Tibial nerve (tissue), 3 donors: ENCODE results near the gene CGN.

Experiments used
- POLR2A ChIP-seq, 2 donors: fragments of 450-650 bp; IDR thresholded peaks; one replicate each; pipeline ENCODE4 v1.6.1; 2017; ENCODE audit warnings: antibody characterized with exemption in 2 of 2, mild to moderate bottlenecking in 2 of 2, moderate library complexity in 2 of 2
- TF ChIP-seq, protein P1 (sequence below), 5 experiments: fragments of 200-600 bp in 3 of 5; fragments of 450-650 bp in 2 of 5; sonication (generic) in 3 of 5; IDR thresholded peaks; one replicate each; pipeline ENCODE4 v1.5.1; 2016 to 2019; ENCODE audit warnings: antibody characterized with exemption in 5 of 5, mild to moderate bottlenecking in 3 of 5, moderate library complexity in 2 of 5

DNA sequence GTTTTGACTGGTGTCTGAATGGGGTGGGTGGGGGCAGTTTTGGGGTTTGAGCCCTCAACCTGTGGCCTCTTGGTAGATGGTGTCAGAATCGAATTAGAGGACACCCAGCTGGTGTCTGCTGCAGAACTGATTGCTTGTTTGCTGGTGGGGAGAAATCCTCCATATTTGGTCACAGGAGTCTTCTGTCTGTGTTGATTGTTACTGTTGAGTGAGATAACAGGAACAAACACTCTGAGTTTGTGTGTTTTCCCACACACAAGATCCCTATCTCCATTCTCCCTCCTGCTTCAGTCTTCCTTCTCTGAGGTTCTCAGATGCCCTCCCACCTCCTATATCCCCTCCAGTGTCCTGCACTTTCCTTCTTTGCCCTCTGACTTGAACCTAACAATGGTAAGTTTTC is 19.1 kb upstream of the CGN start:
- TF ChIP-seq POLR2A (IDR thresholded peaks at IDR 0.05): no peak
- TF ChIP-seq, protein P1, sequence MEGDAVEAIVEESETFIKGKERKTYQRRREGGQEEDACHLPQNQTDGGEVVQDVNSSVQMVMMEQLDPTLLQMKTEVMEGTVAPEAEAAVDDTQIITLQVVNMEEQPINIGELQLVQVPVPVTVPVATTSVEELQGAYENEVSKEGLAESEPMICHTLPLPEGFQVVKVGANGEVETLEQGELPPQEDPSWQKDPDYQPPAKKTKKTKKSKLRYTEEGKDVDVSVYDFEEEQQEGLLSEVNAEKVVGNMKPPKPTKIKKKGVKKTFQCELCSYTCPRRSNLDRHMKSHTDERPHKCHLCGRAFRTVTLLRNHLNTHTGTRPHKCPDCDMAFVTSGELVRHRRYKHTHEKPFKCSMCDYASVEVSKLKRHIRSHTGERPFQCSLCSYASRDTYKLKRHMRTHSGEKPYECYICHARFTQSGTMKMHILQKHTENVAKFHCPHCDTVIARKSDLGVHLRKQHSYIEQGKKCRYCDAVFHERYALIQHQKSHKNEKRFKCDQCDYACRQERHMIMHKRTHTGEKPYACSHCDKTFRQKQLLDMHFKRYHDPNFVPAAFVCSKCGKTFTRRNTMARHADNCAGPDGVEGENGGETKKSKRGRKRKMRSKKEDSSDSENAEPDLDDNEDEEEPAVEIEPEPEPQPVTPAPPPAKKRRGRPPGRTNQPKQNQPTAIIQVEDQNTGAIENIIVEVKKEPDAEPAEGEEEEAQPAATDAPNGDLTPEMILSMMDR (IDR thresholded peaks at IDR 0.05): no peak
